ENCODE results near the gene SFI1. TPM values are rescaled to one million over a fixed set of nuclear protein-coding genes. Genes with fewer than 3 reads are reported as not detected.
A peak's percentile ranks its signal among the peaks of the same experiment; 100 is the strongest.

Gene SFI1
- total and polyA plus RNA-seq, 2 experiments from 2014 or later = 9.0 to 17.5 TPM

- H3K9me3 ChIP-seq (ENCODE audit: low read depth) = no peaks in the 10 kb centered on the region
- H3K9me2 ChIP-seq (ENCODE audit: insufficient read depth) = no peaks in the 10 kb centered on the region
- 85 to 89% methylated on average over 10 of the region's 10 CpGs for WGBS, 2 experiments (ENCODE audit: low coverage in 1 of 2, low lambda C conversion rate in 2 of 2, missing lambda C conversion rate in 2 of 2)
Measured at GRCh38 chr22:31603081-31603525, 106.8 kb downstream of the SFI1 start.

GRCh38 chr22:31603574-31603973 lies 107.2 kb downstream of the SFI1 start:
- TF ChIP-seq EZH2 (IDR thresholded peaks at IDR 0.05; ENCODE audit: insufficient read depth, poor library complexity, severe bottlenecking) = no peak
- no peak for TF ChIP-seq EZH2phosphoT487 (IDR thresholded peaks at IDR 0.05; ENCODE audit: insufficient read depth, low read depth)
- Histone ChIP-seq H3K79me2 (ENCODE audit: insufficient read depth) (no peaks in the 10 kb centered on the region), H3K36me3 (ENCODE audit: low read depth) (no peaks in the 10 kb centered on the region), H3K4me3 (no peak overlapping the region), H4K20me1 (ENCODE audit: insufficient read depth) (no peaks in the 10 kb centered on the region), H3K4me1 (ENCODE audit: insufficient read depth) (peaks cover 15% of the 10 kb centered on the region), H3K4me2 (ENCODE audit: unreplicated experiment) (no peak overlapping the region), H3K9me3 (ENCODE audit: low read depth) (no peaks in the 10 kb centered on the region), H3F3A (ENCODE audit: insufficient read depth) (peaks cover 15% of the 10 kb centered on the region), H3K9me2 (ENCODE audit: insufficient read depth) (no peaks in the 10 kb centered on the region), H2AFZ (no peak overlapping the region), H3K27ac (no peak overlapping the region), H3K27me3 (replicated peaks; ENCODE audit: insufficient read depth) (no peaks in the 10 kb centered on the region), H3K9ac (no peak overlapping the region)
- no peak for DNase-seq
- WGBS, 2 experiments (ENCODE audit: low coverage in 1 of 2, low lambda C conversion rate in 2 of 2, missing lambda C conversion rate in 2 of 2) = 94 to 100% methylated on average over 5 of the region's 5 CpGs
- in situ Hi-C loops (cut with MboI) = no loop called here

More at GRCh38 chr22:31603081-31603525, 106.8 kb downstream of the SFI1 start:
- peaks cover 15% of the 10 kb centered on the region for H3K4me1 ChIP-seq (ENCODE audit: insufficient read depth)
- H3K9ac ChIP-seq = peak overlapping the region; percentile 16; the same call in 1 of the 2 replicates
- H3K27ac ChIP-seq = peak overlapping the region; percentile 69
- H3K79me2 ChIP-seq (ENCODE audit: insufficient read depth) = no peaks in the 10 kb centered on the region
- H3K4me3 ChIP-seq = no peak overlapping the region
- H4K20me1 ChIP-seq (ENCODE audit: insufficient read depth) = no peaks in the 10 kb centered on the region
- no peak for DNase-seq
- H3F3A ChIP-seq (ENCODE audit: insufficient read depth) = peaks cover 15% of the 10 kb centered on the region
- TF ChIP-seq EZH2 (IDR thresholded peaks at IDR 0.05; ENCODE audit: insufficient read depth, poor library complexity, severe bottlenecking) = no peak
- TF ChIP-seq EZH2phosphoT487 (IDR thresholded peaks at IDR 0.05; ENCODE audit: insufficient read depth, low read depth) = no peak
- no peaks in the 10 kb centered on the region for H3K27me3 ChIP-seq (replicated peaks; ENCODE audit: insufficient read depth)
- no peaks in the 10 kb centered on the region for H3K36me3 ChIP-seq (ENCODE audit: low read depth)
- in situ Hi-C loops (cut with MboI) = no loop called here
- no peak overlapping the region for H2AFZ ChIP-seq
- H3K4me2 ChIP-seq (ENCODE audit: unreplicated experiment) = peak overlapping the region; percentile 3

GRCh38 chr22:31604137-31604705 lies 107.9 kb downstream of the SFI1 start:
- H3K4me2 ChIP-seq (ENCODE audit: unreplicated experiment) = no peak overlapping the region
- in situ Hi-C loops (cut with MboI) = no loop called here
- no peaks in the 10 kb centered on the region for H3K36me3 ChIP-seq (ENCODE audit: low read depth)
- WGBS, 2 experiments (ENCODE audit: low coverage in 1 of 2, low lambda C conversion rate in 2 of 2, missing lambda C conversion rate in 2 of 2) = 95 to 97% methylated on average over 14 of the region's 14 CpGs
- H3F3A ChIP-seq (ENCODE audit: insufficient read depth) = peaks cover 15% of the 10 kb centered on the region
- no peaks in the 10 kb centered on the region for H3K27me3 ChIP-seq (replicated peaks; ENCODE audit: insufficient read depth)
- TF ChIP-seq EZH2phosphoT487 (IDR thresholded peaks at IDR 0.05; ENCODE audit: insufficient read depth, low read depth) (no peak), EZH2 (IDR thresholded peaks at IDR 0.05; ENCODE audit: insufficient read depth, poor library complexity, severe bottlenecking) (no peak)
- no peak overlapping the region for H3K4me3 ChIP-seq
- no peak overlapping the region for H3K9ac ChIP-seq
- no peaks in the 10 kb centered on the region for H3K9me3 ChIP-seq (ENCODE audit: low read depth)
- DNase-seq = no peak
- H3K27ac ChIP-seq = no peak overlapping the region
- peaks cover 15% of the 10 kb centered on the region for H3K4me1 ChIP-seq (ENCODE audit: insufficient read depth)
- H3K9me2 ChIP-seq (ENCODE audit: insufficient read depth) = no peaks in the 10 kb centered on the region
- H4K20me1 ChIP-seq (ENCODE audit: insufficient read depth) = no peaks in the 10 kb centered on the region
- H2AFZ ChIP-seq = no peak overlapping the region
- no peaks in the 10 kb centered on the region for H3K79me2 ChIP-seq (ENCODE audit: insufficient read depth)

GRCh38 chr22:31604746-31605705 lies 108.7 kb downstream of the SFI1 start:
- WGBS, 2 experiments (ENCODE audit: low coverage in 1 of 2, low lambda C conversion rate in 2 of 2, missing lambda C conversion rate in 2 of 2) = 90% methylated on average over 16 to 17 of the region's 17 CpGs
- H3K4me3 ChIP-seq = no peak overlapping the region
- H2AFZ ChIP-seq = no peak overlapping the region
- H3K36me3 ChIP-seq (ENCODE audit: low read depth) = no peaks in the 10 kb centered on the region
- H3K27ac ChIP-seq = no peak overlapping the region
- TF ChIP-seq EZH2 (IDR thresholded peaks at IDR 0.05; ENCODE audit: insufficient read depth, poor library complexity, severe bottlenecking) (no peak), EZH2phosphoT487 (IDR thresholded peaks at IDR 0.05; ENCODE audit: insufficient read depth, low read depth) (no peak)
- peaks cover 15% of the 10 kb centered on the region for H3F3A ChIP-seq (ENCODE audit: insufficient read depth)
- H3K27me3 ChIP-seq (replicated peaks; ENCODE audit: insufficient read depth) = no peaks in the 10 kb centered on the region
- H3K9ac ChIP-seq = no peak overlapping the region
- no peaks in the 10 kb centered on the region for H3K9me2 ChIP-seq (ENCODE audit: insufficient read depth)
- no peaks in the 10 kb centered on the region for H3K9me3 ChIP-seq (ENCODE audit: low read depth)
- H3K4me2 ChIP-seq (ENCODE audit: unreplicated experiment) = no peak overlapping the region
- in situ Hi-C loops (cut with MboI) = no loop called here
- DNase-seq = no peak
- H3K79me2 ChIP-seq (ENCODE audit: insufficient read depth) = no peaks in the 10 kb centered on the region
- H3K4me1 ChIP-seq (ENCODE audit: insufficient read depth) = peaks cover 15% of the 10 kb centered on the region
- no peaks in the 10 kb centered on the region for H4K20me1 ChIP-seq (ENCODE audit: insufficient read depth)
